GM19438 (cell line): ENCODE data around the gene BNIP3.
A peak's percentile ranks its signal among the peaks of the same experiment; 100 is the strongest.

Experiments
- ATAC-seq: cut with Tn5 transposase; IDR thresholded peaks from one replicate; pipeline ENCODE4 v1.9.1; 2021; ENCODE audit warnings: low read depth; ENCODE audit not compliant: unreplicated experiment

BNIP3 gene

DNA sequence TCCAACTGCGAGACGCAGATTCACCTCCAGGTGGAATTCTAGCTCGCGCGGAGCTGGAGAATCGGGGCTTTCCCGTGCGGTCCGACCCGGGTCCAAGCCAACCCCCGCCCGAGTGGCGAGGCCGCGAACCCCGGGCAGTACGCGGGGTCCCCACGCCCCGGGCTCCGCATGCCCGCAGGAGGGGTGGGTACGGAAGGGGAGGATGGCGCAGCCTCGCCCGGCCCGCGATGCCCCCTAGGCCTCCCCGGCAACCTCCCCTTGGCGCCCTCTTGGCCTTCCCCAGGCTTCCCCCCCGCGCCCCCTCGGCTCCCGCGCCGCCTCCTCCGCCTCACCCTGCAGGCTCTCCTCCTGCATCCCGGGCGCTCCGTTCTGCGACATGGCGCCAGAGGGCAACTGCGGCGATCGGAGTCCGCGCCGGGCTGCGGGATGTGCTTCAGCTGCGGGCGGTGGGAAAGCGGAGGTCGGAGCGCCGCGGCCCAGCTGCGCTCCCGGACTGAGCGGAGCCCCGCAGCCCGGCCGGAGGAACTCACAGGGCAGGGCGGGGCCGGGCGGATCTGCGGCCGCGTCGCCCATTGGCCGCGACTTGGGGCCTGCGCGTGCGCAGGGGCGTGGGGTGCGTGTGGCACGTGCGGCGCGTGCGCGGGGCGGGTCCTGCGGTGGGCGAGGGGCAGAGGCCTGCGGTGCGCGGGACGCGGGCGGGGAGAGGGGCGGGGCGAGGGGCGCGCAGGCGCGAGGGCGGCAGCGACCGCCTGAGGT is at the start of gene BNIP3:
Gene BNIP3, minus strand, starts transcription at position 495 of the 756 bp plus-strand sequence. Its CDS starts 117 bp downstream, at position 378.
- ATAC-seq, result peak; percentile 85

DNA sequence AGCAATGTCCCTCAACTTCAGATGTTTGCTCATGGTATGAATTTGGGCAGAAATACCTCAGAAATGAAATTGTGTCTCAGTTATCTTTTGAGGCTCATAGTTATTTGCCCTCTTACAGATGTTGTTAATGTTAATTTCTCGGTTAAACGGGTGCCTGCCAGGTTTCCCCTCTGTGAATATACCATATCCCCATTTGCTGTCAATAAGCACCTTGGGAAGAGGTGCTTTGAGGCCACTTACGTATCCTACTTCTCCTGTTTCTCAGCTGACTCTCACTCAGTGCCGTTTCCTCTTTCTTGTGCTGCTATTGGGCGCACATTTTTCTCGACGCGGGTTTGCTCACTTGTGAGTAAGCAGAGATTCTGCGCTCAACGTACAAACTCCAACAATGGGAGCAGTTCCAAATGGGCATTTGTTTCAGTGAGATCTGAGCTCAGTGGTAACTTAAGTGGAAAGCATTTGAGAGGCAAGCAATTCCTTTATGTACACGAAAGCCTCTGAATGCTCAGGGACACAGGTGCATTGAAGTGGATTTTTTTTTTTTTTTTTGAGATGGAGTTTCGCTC is 49.3 kb upstream of the BNIP3 start:
- no peak for ATAC-seq

DNA sequence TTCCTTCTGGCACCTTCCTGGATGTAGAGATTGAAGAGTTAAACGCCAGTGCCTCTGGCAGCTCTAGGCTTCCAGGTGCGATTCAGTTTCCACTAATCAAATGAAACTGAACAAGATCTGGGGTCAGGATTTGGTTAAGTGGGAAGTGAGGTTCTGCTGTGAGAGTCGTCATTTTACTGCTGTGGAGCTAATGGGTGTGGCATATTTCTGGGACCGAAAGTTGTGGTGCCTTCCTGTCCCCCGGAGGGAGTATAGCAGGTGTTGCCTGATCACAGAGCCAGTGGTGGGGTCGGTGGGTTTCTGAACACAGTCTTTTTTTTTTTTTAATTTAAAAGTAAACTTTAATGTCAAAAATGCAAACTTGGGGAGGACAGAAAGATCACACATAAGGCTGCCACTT is 47.0 kb upstream of the BNIP3 start:
- ATAC-seq, result no peak

GRCh38 chr10:132027423-132027983 is 45.8 kb upstream of the BNIP3 start:
- no peak for ATAC-seq

DNA sequence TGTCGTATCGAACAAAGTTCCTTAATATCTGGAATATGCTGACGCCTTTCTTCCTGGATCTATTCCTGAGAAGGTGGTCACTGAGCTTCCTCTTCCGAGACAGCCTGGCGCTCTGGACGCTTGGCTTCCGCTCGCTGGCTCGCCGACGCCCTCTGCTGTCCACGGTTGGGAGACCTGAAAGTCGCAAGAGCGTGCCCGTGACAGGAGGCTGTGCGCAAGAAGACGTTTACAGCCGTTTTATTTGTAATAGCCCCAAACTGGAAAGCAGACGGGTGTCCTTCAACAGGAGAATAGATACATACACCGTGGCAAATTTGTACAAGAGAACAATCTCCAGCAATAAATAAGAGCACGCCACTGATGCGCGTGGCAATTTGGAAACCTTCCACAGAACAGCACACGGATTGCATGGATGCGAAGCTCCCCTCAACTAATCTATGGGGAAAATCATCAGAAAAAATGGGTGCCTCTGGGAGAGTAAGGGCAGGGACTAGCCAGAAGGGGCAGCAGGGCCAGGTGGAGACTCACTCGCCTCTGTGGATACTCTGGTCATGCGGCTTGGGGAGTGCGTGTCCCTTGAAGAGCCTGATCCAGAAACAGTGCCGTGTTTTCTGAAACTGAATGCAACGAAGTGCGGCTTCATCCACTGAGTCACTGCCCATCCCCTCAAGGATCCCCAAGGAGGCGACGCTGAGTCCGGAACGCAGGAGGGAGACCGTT is 41.5 kb upstream of the BNIP3 start:
- peak; percentile 81 for ATAC-seq

DNA sequence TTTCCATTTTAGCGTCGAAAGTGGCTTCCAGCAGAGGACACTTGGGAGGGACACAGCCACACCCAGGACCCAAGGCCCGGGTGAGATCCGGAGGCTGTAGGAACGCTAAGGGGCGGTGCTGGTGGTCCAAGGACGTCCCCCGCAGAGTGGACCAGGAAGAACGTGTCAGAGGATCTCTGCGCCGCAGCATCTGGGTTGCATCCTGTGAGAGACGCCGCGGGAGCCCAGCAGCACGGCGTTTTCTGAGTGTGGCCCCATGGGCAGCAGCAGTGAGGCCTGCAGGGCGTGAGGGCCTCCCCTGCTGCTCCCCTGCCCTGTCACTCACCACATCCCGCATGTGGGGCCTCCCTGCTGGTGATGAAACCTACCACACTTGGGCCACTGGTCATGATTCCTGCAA is 40.5 kb upstream of the BNIP3 start:
- ATAC-seq, result no peak

GRCh38 chr10:132021504-132022143 is 39.9 kb upstream of the BNIP3 start:
- no peak for ATAC-seq

GRCh38 chr10:132021046-132021445 is 39.3 kb upstream of the BNIP3 start:
- no peak for ATAC-seq

DNA sequence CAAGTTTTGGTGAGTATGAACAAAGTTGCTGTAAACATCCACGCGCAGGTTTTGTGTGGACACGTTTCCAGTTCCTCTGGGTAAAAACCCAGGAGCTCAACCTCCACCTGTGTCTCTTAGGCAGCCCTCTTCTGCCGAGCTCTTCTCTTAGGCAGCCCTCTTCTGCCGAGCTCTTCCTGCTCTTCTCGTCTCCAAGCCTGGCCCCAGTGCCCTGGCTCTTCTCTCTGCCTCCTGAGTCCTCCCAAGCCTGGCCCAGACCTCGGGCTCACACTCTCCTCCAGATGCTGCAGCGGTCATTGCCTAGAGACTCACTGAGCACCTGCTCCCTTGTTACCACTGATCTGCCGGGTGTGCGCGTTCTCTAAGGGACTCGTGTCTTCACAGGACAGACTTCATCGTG is 38.7 kb upstream of the BNIP3 start:
- ATAC-seq, result no peak

GRCh38 chr10:132019366-132019765 is 37.6 kb upstream of the BNIP3 start:
- no peak for ATAC-seq

- no peak for ATAC-seq
These were observed 36.7 kb upstream of the BNIP3 start for GRCh38 chr10:132018446-132018845.

DNA sequence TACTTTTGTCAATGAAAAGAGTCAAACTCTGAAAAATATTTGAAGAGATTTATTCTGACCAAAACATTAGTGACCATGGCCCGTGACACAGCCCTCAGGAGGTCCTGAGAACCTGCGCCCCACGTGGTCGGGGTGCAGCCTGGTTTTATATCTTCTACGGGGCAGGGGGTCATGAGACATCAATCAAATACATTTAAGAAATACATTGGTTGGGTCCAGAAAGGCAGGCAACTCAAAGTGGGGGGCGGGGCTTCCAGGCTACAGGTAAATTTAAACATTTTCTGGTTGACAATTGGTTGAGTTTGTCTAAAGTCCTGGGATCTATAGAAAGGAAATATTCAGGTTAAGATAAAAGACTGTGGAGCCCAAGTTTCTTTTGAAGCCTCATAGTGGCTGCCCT is 34.8 kb upstream of the BNIP3 start:
- no peak for ATAC-seq

- ATAC-seq, result no peak
These were observed 29.7 kb upstream of the BNIP3 start for GRCh38 chr10:132011445-132011844.

GRCh38 chr10:132011024-132011423 is 29.3 kb upstream of the BNIP3 start:
- no peak for ATAC-seq

DNA sequence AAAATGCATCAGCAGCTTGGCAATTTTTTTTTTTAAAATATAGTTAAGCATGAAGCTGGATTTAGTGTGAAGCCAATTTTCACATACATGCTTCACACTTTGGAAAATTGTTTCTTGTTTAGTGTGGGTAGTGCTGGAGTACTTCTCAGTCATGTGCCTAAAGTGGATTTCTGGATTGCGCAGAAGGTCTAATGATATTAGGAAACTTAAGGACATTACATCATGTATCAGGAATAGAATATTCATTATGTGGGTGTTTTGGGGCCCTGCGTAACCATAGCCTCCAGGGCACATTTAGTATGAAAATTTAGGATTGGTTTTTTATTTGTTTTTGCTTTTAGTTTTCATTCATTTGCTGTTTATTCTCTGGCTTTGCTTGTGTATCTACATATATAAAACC is 28.8 kb upstream of the BNIP3 start:
- no peak for ATAC-seq

DNA sequence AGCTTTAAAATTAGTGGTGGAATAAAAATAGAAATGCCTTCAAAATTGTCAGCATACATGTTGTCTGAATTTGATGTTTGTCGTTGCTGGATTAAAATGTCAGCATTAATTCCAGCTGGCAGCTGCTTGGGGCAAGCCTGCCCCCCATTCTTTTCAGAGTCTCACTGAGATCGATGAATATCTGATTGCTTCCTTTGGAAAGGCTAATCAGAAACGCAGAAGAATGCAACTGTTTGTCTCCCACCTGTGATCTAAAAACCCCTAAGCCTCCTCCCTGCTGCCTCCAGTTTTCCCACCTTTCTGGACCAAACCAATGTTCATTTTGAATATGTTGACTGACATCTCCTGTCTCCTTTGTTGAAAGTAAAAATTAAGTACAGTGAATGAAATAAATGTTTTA is 27.9 kb upstream of the BNIP3 start:
- ATAC-seq, result no peak

DNA sequence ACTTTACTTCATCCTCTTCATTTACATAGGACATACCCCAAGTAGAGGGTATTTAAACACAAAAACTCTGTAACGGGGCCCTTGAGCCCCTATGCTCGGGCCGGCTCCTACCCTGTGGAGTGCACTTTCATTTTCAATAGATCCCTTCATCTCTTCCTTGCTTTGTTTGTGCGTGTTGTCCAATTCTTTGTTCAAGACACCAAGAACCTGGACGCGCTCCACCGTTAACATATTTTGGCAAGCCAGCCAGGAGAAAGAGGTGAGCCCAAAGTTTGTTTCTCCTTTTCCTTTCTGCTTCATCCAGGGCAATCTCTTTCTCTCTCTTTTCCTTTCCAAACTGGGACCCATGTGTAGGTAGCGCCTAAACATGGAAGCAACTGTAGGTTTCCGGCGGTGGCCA is 26.0 kb upstream of the BNIP3 start:
- ATAC-seq, result no peak

DNA sequence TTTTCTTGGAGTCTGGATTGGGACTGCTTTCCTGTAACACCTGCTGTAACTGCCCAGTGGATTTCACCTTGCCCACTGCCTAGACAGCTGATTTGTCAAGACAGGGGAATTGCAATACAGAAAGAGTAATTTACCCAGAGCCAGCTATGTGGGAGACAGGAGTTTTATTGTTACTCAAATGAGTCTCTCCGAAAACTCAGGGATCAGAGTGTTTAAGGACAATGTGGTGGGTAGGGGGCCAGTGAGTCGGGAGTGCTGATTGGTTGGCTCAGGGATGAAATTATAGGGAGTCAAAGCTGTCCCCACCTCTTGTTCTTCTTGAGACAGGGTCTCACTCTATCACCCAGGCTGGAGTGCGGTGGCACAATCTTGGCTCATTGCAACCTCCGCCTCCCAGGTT is 25.2 kb upstream of the BNIP3 start:
- ATAC-seq, result no peak

- ATAC-seq, result no peak
These were observed 23.4 kb upstream of the BNIP3 start for GRCh38 chr10:132005147-132005546.

DNA sequence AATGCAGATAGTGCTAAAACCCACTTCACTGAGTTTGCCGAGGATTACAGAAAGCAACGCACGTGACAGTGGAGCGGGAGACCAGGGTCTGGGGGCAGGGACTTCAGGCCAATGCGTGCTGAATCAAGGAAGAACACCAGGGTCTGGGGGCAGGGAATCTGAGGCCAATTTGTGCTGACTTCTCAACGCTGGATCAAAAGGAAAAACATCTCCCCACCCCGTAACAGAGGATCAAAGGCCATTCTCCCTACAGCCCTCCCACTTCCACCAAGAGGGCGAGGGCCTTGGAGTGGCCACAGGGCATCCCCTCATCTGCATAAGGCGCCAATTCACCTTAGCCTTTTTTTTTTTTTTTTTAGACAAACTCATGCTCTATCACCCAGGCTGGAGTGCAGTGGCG is 22.3 kb upstream of the BNIP3 start:
- no peak for ATAC-seq

- ATAC-seq, result no peak
These were observed 21.7 kb upstream of the BNIP3 start for GRCh38 chr10:132003282-132003924.
